KOPT-K1 (cell line): ENCODE measurements around the gene NDUFA5.

Source experiments
- H3K27ac ChIP-seq: fragments of 200-600 bp; sonication (generic); 2 replicates; pipeline ENCODE4 v1.5.1; 2016; ENCODE audit warnings: antibody characterized with exemption, mild to moderate bottlenecking, low read depth, low read length; ENCODE audit not compliant: poor library complexity, severe bottlenecking
- H3K36me3 ChIP-seq: fragments of 200-600 bp; sonication (generic); 2 replicates; pipeline ENCODE4 v1.5.1; 2017; ENCODE audit warnings: antibody characterized with exemption, mild to moderate bottlenecking, low read length, moderate library complexity; ENCODE audit not compliant: insufficient read depth
- H3K9me3 ChIP-seq: fragments of 200-600 bp; sonication (generic); 2 replicates; pipeline ENCODE4 v1.5.1; 2017; ENCODE audit warnings: antibody characterized with exemption, low read length, mild to moderate bottlenecking; ENCODE audit not compliant: insufficient read depth, poor library complexity, severe bottlenecking

NDUFA5 gene

GRCh38 chr7:123500878-123501489 lies 56.6 kb downstream of the NDUFA5 start:
- H3K36me3 ChIP-seq: no peaks in the 10 kb centered on the region
- peaks cover 10% of the 10 kb centered on the region for H3K9me3 ChIP-seq
- H3K27ac ChIP-seq: no peak overlapping the region

DNA sequence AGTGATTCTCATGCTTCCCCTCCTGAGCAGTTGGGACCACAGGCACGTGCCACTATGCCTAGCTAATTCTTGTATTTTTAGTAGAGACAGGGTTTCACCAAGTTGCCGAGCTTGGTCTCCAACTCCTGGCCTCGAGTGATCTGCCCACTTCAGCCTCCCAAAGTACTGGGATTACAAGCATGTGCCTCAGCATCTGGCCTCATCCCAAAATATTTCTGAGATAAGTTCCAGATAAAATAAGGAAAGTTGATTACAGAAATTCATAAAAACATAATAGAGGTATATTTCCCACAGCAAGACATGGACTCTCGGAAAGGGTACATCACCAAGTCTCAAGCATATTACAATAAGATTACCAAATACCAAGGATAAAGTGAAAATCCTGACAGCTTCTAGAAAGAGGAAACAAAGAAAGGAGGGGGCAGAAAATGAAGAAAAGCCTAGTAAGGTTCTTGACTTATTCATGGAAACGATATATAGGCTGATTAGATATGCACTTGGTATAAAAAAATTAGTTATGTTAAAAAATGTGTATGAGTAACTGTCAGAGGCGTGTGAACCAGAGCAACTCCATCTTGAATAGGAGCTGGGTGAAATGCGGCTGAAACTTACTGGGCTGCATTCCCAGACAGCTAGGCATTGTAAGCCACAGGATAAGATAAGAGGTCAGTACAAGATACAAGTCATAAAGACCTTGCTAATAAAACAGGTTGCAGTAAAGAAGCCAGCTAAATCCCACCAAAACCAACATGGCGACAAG lies 58.2 kb downstream of the NDUFA5 start:
- H3K9me3 ChIP-seq: no peaks in the 10 kb centered on the region
- no peak overlapping the region for H3K27ac ChIP-seq
- no peaks in the 10 kb centered on the region for H3K36me3 ChIP-seq

DNA sequence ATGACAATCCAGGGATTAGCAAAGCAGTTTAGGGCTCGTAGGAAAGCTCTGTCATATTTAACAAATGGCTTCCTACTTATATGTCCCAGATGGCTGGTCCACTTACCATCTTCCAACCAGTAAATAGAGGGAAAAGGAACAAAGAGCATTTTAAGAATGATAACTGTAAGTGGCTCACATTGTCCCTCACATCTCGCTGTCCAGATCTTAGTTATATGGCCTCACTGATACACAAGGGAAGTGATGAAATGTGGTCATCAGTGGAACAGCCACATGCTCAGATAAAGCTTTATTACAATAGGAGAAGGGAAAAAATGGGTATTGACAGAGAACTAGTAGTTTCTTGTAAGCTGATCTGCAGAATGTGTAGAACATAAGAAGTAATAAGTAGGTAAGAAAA lies 59.0 kb downstream of the NDUFA5 start:
- no peak overlapping the region for H3K27ac ChIP-seq
- no peaks in the 10 kb centered on the region for H3K36me3 ChIP-seq
- H3K9me3 ChIP-seq: no peaks in the 10 kb centered on the region

DNA sequence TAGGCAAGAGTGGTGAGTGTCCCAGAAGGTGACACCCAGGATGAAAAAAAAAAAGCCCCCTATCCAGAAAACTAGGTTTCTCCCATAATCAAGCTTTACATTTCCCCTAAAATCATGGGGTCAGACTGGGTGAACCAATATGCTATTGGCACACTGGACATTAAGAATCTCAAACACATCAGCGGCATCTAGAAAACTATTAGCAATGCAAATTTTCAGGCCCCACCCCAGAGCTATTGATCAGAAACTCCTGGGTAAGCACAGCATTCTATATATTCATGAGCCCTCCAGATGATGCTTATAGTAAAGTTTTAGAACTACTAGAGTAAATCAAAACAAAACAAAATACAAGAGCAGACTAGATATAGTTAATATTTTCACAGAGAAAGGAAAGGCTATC lies 59.6 kb downstream of the NDUFA5 start:
- no peak overlapping the region for H3K27ac ChIP-seq
- no peaks in the 10 kb centered on the region for H3K9me3 ChIP-seq
- no peaks in the 10 kb centered on the region for H3K36me3 ChIP-seq

GRCh38 chr7:123494193-123494796 lies 63.3 kb downstream of the NDUFA5 start:
- Histone ChIP-seq H3K9me3 (no peaks in the 10 kb centered on the region), H3K27ac (no peak overlapping the region), H3K36me3 (no peaks in the 10 kb centered on the region)

GRCh38 chr7:123492485-123492884 lies 65.1 kb downstream of the NDUFA5 start:
- H3K27ac ChIP-seq: no peak overlapping the region
- no peaks in the 10 kb centered on the region for H3K9me3 ChIP-seq
- no peaks in the 10 kb centered on the region for H3K36me3 ChIP-seq
